Vagina (tissue), 2 donors: Measurements from ENCODE around the gene APAF1. TPM values are rescaled to one million over a fixed set of nuclear protein-coding genes. Genes with fewer than 3 reads are reported as not detected.

ENCODE experiments used
- DNase-seq, 2 donors: peaks; one replicate each; pipeline ENCODE4 v3.0.0-alpha.2; 2017; ENCODE audit errors: extremely low spot score in 2 of 2
- H3K27ac ChIP-seq: fragments of 200-600 bp; sonication (generic); one replicate; pipeline ENCODE4 v1.5.1; 2019
- H3K27me3 ChIP-seq: fragments of 200-600 bp; sonication (generic); one replicate; pipeline ENCODE4 v1.5.1; 2019
- H3K36me3 ChIP-seq, 2 donors: fragments of 200-600 bp; sonication (generic); one replicate each; pipeline ENCODE4 v1.5.1; 2017 to 2019
- H3K4me1 ChIP-seq: fragments of 200-600 bp; sonication (generic); one replicate; pipeline ENCODE4 v1.5.1; 2019
- H3K4me3 ChIP-seq, 2 donors: fragments of 200-600 bp; sonication (generic); 1 replicate in 1 of 2; 2 replicates in 1 of 2; pipeline ENCODE4 v1.5.1; 2016 to 2019
- H3K9me3 ChIP-seq: fragments of 200-600 bp; sonication (generic); one replicate; pipeline ENCODE4 v1.5.1; 2019
- POLR2A ChIP-seq, 2 donors: fragments of 450-650 bp; IDR thresholded peaks; one replicate each; pipeline ENCODE4 v1.6.1; 2017; ENCODE audit warnings: antibody characterized with exemption in 2 of 2, mild to moderate bottlenecking in 2 of 2, moderate library complexity in 2 of 2
- POLR2AphosphoS5 ChIP-seq, 2 donors: sonication (generic); formaldehyde crosslinking; IDR thresholded peaks; one replicate each; pipeline ENCODE4 v1.9.0; 2017; ENCODE audit warnings: antibody characterized with exemption in 2 of 2, mild to moderate bottlenecking in 2 of 2, low read depth in 1 of 2; ENCODE audit not compliant: insufficient read depth in 1 of 2
- intact Hi-C: fragments of 100-400 bp; cut with DNase I; formaldehyde crosslinking; loops from one replicate; pipeline ENCODE4 v1.15.1; 2023
- total RNA-seq: library from RNA; depleted of rRNA; stranded (reverse); fragments of >200 nt; gene quantifications from one replicate; pipeline ENCODE4 v1.2.3, GENCODE V29; 2016
- TF ChIP-seq, protein P1 (sequence below), 3 experiments: fragments of 450-650 bp in 2 of 3; fragments of 200-600 bp in 1 of 3; sonication (generic) in 1 of 3; IDR thresholded peaks; one replicate each; pipeline ENCODE4 v1.5.1; 2017 to 2019; ENCODE audit warnings: antibody characterized with exemption in 3 of 3, mild to moderate bottlenecking in 2 of 3, moderate library complexity in 2 of 3

Gene APAF1
- total RNA-seq, 1 donor from 2014 or later, result 12.8 TPM

DNA sequence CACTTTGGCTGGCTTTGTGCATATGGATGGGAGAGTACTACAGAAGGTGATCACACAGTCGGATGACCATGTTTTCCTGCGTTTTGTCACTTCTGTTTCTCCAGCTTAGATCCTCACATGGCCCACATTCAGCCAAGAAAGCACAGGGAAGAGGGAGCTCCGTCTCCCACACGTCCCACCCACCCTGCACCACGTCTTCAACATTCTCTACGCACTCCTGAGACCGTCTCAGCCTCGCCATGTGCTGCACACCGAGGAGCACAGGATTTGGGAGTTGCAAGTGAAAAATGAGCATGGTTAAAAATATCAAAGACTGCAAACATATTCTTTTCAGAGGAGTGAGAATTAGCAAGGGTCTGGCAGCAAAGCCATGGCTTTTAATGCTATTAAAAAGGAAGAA lies 122.2 kb downstream of the APAF1 start:
- Histone ChIP-seq H3K4me3 (no peak overlapping the region), H3K27ac (no peak overlapping the region), H3K9me3 (no peaks in the 10 kb centered on the region), H3K27me3 (no peaks in the 10 kb centered on the region), H3K4me1 (no peaks in the 10 kb centered on the region), H3K36me3 (no peaks in the 10 kb centered on the region)
- TF ChIP-seq POLR2A (IDR thresholded peaks at IDR 0.05) (no peak), POLR2AphosphoS5 (IDR thresholded peaks at IDR 0.05; ENCODE audit: insufficient read depth in 1 of 2, low read depth in 1 of 2) (no peak)
- TF ChIP-seq, protein P1, sequence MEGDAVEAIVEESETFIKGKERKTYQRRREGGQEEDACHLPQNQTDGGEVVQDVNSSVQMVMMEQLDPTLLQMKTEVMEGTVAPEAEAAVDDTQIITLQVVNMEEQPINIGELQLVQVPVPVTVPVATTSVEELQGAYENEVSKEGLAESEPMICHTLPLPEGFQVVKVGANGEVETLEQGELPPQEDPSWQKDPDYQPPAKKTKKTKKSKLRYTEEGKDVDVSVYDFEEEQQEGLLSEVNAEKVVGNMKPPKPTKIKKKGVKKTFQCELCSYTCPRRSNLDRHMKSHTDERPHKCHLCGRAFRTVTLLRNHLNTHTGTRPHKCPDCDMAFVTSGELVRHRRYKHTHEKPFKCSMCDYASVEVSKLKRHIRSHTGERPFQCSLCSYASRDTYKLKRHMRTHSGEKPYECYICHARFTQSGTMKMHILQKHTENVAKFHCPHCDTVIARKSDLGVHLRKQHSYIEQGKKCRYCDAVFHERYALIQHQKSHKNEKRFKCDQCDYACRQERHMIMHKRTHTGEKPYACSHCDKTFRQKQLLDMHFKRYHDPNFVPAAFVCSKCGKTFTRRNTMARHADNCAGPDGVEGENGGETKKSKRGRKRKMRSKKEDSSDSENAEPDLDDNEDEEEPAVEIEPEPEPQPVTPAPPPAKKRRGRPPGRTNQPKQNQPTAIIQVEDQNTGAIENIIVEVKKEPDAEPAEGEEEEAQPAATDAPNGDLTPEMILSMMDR (IDR thresholded peaks at IDR 0.05), result no peak
- intact Hi-C loops, result no loop called here
- DNase-seq, result no peak

DNA sequence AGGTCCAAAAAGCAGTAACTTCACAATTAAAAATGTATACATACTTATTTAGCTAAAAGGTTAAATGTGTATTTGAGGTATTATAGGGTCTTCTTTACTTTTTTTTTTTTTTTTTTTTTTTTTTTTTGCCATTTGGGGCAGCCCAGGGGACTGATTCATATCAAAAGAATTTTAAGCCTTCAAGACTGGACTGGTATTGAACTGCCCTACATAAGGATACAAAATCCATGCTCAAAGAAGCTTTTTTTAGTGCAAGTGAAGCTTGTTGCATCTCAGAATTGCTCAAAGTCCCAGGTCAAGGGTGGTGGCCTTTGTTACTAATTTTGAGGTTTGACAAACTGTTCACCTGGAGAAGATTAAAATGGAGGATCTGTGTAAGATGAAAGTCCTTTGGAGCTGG lies 124.0 kb downstream of the APAF1 start:
- no peak for TF ChIP-seq POLR2AphosphoS5 (IDR thresholded peaks at IDR 0.05; ENCODE audit: insufficient read depth in 1 of 2, low read depth in 1 of 2)
- TF ChIP-seq, protein P1 (IDR thresholded peaks at IDR 0.05), result no peak
- TF ChIP-seq POLR2A (IDR thresholded peaks at IDR 0.05), result no peak
- intact Hi-C loops, result no loop called here
- H3K27me3 ChIP-seq, result no peaks in the 10 kb centered on the region
- no peak overlapping the region for H3K27ac ChIP-seq
- no peaks in the 10 kb centered on the region for H3K9me3 ChIP-seq
- DNase-seq, result no peak
- no peaks in the 10 kb centered on the region for H3K4me1 ChIP-seq
- H3K36me3 ChIP-seq, result no peaks in the 10 kb centered on the region
- H3K4me3 ChIP-seq, result no peak overlapping the region

DNA sequence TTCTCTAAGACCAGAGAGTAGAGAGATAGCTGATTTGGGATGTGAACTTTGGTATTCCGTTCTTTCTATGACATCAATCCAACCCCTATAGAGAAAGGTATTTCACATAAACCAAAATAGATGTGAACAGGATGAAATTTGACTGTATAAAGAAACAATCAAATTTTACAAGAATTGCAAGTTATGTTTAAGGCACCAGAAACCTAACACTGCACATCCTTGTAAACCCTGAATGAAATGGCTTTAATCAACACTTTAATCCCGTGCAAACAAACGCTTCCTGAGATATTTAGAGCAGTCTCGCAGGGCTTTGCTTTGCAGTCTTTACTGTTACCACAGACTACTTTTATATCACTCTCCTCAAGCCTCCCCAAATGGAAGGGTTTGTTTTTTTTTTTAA lies 125.1 kb downstream of the APAF1 start:
- Histone ChIP-seq H3K4me3 (no peak overlapping the region), H3K4me1 (no peaks in the 10 kb centered on the region), H3K27me3 (no peaks in the 10 kb centered on the region), H3K36me3 (no peaks in the 10 kb centered on the region), H3K27ac (no peak overlapping the region), H3K9me3 (no peaks in the 10 kb centered on the region)
- intact Hi-C loops, result no loop called here
- no peak for TF ChIP-seq POLR2A (IDR thresholded peaks at IDR 0.05)
- TF ChIP-seq, protein P1 (IDR thresholded peaks at IDR 0.05), result no peak
- no peak for TF ChIP-seq POLR2AphosphoS5 (IDR thresholded peaks at IDR 0.05; ENCODE audit: insufficient read depth in 1 of 2, low read depth in 1 of 2)
- DNase-seq, result no peak

DNA sequence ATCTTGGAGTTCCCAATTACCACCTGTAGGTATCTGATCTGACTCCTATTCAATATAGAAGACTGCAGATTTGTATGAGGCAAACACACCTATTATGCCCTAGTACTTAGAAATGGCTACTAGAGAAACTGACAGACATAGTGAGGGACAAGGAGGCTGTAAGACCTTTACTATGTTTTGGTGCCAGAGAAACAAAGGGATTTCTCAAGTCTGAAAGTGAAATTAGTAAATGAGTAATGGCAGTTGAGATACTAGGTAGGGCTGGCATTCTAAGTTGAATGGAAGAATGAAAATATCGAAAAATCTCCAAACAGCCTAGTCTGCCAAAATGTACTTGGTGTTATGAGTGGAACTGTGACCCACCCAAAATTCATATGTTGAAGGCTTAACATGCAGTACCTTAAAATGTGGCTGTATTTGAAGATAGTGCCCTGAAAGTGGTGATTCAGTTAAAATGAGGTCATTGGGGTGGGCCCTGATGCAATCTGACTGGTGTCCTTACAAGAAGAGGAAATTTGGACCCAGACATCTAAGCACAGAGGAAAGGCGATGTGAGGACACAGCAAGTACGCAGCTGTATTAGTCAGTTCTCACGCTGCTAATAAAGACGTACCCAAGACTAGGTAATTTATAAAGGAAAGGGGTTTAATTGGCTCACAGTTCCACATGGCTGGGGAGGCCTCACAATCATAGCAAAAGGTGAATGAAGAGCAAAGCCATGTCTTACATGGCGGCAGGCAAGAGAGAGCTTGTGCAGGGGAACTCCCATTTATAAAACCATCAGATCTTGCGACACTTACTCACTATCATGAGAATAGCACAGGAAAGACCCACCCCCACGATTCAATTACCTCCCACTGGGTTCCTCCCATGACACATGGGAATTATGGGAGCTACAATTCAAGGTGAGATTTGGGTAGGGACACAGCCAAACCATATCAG lies 127.0 kb downstream of the APAF1 start:
- H3K27me3 ChIP-seq, result no peaks in the 10 kb centered on the region
- H3K27ac ChIP-seq, result no peak overlapping the region
- H3K4me1 ChIP-seq, result no peaks in the 10 kb centered on the region
- intact Hi-C loops, result no loop called here
- no peak for DNase-seq
- no peaks in the 10 kb centered on the region for H3K36me3 ChIP-seq
- no peaks in the 10 kb centered on the region for H3K9me3 ChIP-seq
- TF ChIP-seq POLR2A (IDR thresholded peaks at IDR 0.05), result no peak
- TF ChIP-seq, protein P1 (IDR thresholded peaks at IDR 0.05), result no peak
- no peak for TF ChIP-seq POLR2AphosphoS5 (IDR thresholded peaks at IDR 0.05; ENCODE audit: insufficient read depth in 1 of 2, low read depth in 1 of 2)
- H3K4me3 ChIP-seq, result no peak overlapping the region

DNA sequence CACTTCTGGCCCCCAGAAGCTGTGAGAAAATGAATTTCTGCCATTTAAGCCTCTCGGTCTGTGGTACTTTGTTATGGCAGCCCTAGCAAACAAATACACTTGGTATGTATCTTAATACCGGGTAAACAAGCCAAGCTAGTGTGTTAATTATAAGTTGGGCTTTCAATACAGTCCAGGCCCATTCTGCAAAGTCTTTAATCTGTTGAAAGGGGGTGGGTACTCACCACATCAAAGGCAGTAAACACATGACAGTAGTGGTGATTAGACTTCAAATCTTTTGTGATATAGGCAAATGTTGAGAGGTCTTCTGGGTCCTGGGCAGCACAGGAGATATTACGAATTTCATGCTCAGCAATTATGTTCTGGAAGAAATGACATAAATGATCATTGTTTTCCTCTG lies 127.7 kb downstream of the APAF1 start:
- H3K4me1 ChIP-seq, result no peaks in the 10 kb centered on the region
- no peak overlapping the region for H3K27ac ChIP-seq
- H3K36me3 ChIP-seq, result no peaks in the 10 kb centered on the region
- TF ChIP-seq POLR2A (IDR thresholded peaks at IDR 0.05) (no peak), POLR2AphosphoS5 (IDR thresholded peaks at IDR 0.05; ENCODE audit: insufficient read depth in 1 of 2, low read depth in 1 of 2) (no peak)
- TF ChIP-seq, protein P1 (IDR thresholded peaks at IDR 0.05), result no peak
- H3K9me3 ChIP-seq, result no peaks in the 10 kb centered on the region
- no peak for DNase-seq
- intact Hi-C loops, result no loop called here
- no peak overlapping the region for H3K4me3 ChIP-seq
- H3K27me3 ChIP-seq, result no peaks in the 10 kb centered on the region
